HG03354 (cell line): ENCODE data around the gene CDC42BPG.
A peak's percentile ranks its signal among the peaks of the same experiment; 100 is the strongest.

Experiments
- ATAC-seq: cut with Tn5 transposase; IDR thresholded peaks from one replicate; pipeline ENCODE4 v1.9.1; 2021; ENCODE audit warnings: mild to moderate bottlenecking; ENCODE audit not compliant: unreplicated experiment, poor library complexity, severe bottlenecking

Gene CDC42BPG

GRCh38 chr11:64793271-64794160, 50.9 kb downstream of the CDC42BPG start:
- ATAC-seq, result no peak

GRCh38 chr11:64792482-64792881, 52.0 kb downstream of the CDC42BPG start:
- no peak for ATAC-seq

- no peak for ATAC-seq
Observed at GRCh38 chr11:64791781-64792291, 52.6 kb downstream of the CDC42BPG start.

- no peak for ATAC-seq
Observed at GRCh38 chr11:64790205-64791095, 54.0 kb downstream of the CDC42BPG start.

- no peak for ATAC-seq
Observed at GRCh38 chr11:64789331-64790204, 54.9 kb downstream of the CDC42BPG start.

GRCh38 chr11:64788321-64789215, 55.9 kb downstream of the CDC42BPG start:
- ATAC-seq, result no peak

GRCh38 chr11:64787526-64788320, 56.7 kb downstream of the CDC42BPG start:
- no peak for ATAC-seq

- ATAC-seq, result no peak
Observed at GRCh38 chr11:64786308-64786707, 58.1 kb downstream of the CDC42BPG start.

GRCh38 chr11:64784813-64785581, 59.5 kb downstream of the CDC42BPG start:
- no peak for ATAC-seq

- ATAC-seq, result peak; percentile 81
Observed at GRCh38 chr11:64778473-64779298, 65.8 kb downstream of the CDC42BPG start, which contains the start of gene SF1. SF1 (minus strand) TSS chr11:64778542; CDS start chr11:64778392, 150 bp downstream.

- ATAC-seq, result no peak
Observed at GRCh38 chr11:64778223-64778472, 66.3 kb downstream of the CDC42BPG start.

GRCh38 chr11:64777449-64778222, 66.8 kb downstream of the CDC42BPG start:
- peak; percentile 11 for ATAC-seq

- ATAC-seq, result no peak
Observed at GRCh38 chr11:64776875-64777274, 67.6 kb downstream of the CDC42BPG start.

- no peak for ATAC-seq
Observed at GRCh38 chr11:64776425-64776824, 68.0 kb downstream of the CDC42BPG start.

GRCh38 chr11:64774144-64774543, 70.3 kb downstream of the CDC42BPG start:
- no peak for ATAC-seq
